ENCODE data around the gene FBF1. TPM values are rescaled to one million over a fixed set of nuclear protein-coding genes. Genes with fewer than 3 reads are reported as not detected.

FBF1 gene
- total RNA-seq, 1 experiment from 2014 or later, result 33.6 TPM

GRCh38 chr17:75901727-75902126 is 39.1 kb downstream of the FBF1 start:
- no peaks in the 10 kb centered on the region for H3K27me3 Mint-ChIP-seq (ENCODE audit: unreplicated experiment)
- intact Hi-C loops (cut with micrococcal nuclease; ENCODE audit: unreplicated experiment), result no loop called here
- BruUV-seq (replicated peaks), result no TSS peak
- no peaks in the 10 kb centered on the region for H3K4me1 Mint-ChIP-seq (ENCODE audit: low read depth, unreplicated experiment)
- H3K9me3 Mint-ChIP-seq (ENCODE audit: low read depth, unreplicated experiment), result no peaks in the 10 kb centered on the region
- DNase-seq, result no peak
- H3K4me3 Mint-ChIP-seq (ENCODE audit: low read depth, unreplicated experiment), result no peak overlapping the region
- no peak for TF ChIP-seq CTCF (IDR thresholded peaks at IDR 0.05; ENCODE audit: unreplicated experiment)
- H3K36me3 Mint-ChIP-seq (ENCODE audit: insufficient read depth, unreplicated experiment), result peaks cover 45% of the 10 kb centered on the region
- CTCF ChIA-PET, result interaction anchor here (0.6 kb wide), 1 partner anchor 16 kb away, joined by 7 read pairs; no protein-coding TSS in a partner anchor
- H3K27ac Mint-ChIP-seq (ENCODE audit: unreplicated experiment), result no peak overlapping the region

- no peaks in the 10 kb centered on the region for H3K9me3 Mint-ChIP-seq (ENCODE audit: low read depth, unreplicated experiment)
- BruUV-seq (replicated peaks), result no TSS peak
- no peak overlapping the region for H3K27ac Mint-ChIP-seq (ENCODE audit: unreplicated experiment)
- H3K4me3 Mint-ChIP-seq (ENCODE audit: low read depth, unreplicated experiment), result no peak overlapping the region
- no peak for TF ChIP-seq CTCF (IDR thresholded peaks at IDR 0.05; ENCODE audit: unreplicated experiment)
- H3K36me3 Mint-ChIP-seq (ENCODE audit: insufficient read depth, unreplicated experiment), result peaks cover 52% of the 10 kb centered on the region
- H3K27me3 Mint-ChIP-seq (ENCODE audit: unreplicated experiment), result no peaks in the 10 kb centered on the region
- no peaks in the 10 kb centered on the region for H3K4me1 Mint-ChIP-seq (ENCODE audit: low read depth, unreplicated experiment)
- no peak for DNase-seq
- intact Hi-C loops (cut with micrococcal nuclease; ENCODE audit: unreplicated experiment), result no loop called here
- CTCF ChIA-PET, result interaction anchor here (0.6 kb wide), 1 partner anchor 15 kb away, joined by 7 read pairs; no protein-coding TSS in a partner anchor
Measured at GRCh38 chr17:75900691-75901533, 39.9 kb downstream of the FBF1 start.

GRCh38 chr17:75899767-75900468 is 40.9 kb downstream of the FBF1 start:
- intact Hi-C loops (cut with micrococcal nuclease; ENCODE audit: unreplicated experiment), result no loop called here
- no peaks in the 10 kb centered on the region for H3K9me3 Mint-ChIP-seq (ENCODE audit: low read depth, unreplicated experiment)
- CTCF ChIA-PET, result interaction anchor here (1.0 kb wide), 1 partner anchor 45 kb away, joined by 4 read pairs; the partner anchor contains the start of gene WBP2
- H3K36me3 Mint-ChIP-seq (ENCODE audit: insufficient read depth, unreplicated experiment), result peaks cover 55% of the 10 kb centered on the region
- no peak for DNase-seq
- no TSS peak for BruUV-seq (replicated peaks)
- H3K27ac Mint-ChIP-seq (ENCODE audit: unreplicated experiment), result no peak overlapping the region
- no peak overlapping the region for H3K4me3 Mint-ChIP-seq (ENCODE audit: low read depth, unreplicated experiment)
- peaks cover 10% of the 10 kb centered on the region for H3K4me1 Mint-ChIP-seq (ENCODE audit: low read depth, unreplicated experiment)
- no peak for TF ChIP-seq CTCF (IDR thresholded peaks at IDR 0.05; ENCODE audit: unreplicated experiment)
- no peaks in the 10 kb centered on the region for H3K27me3 Mint-ChIP-seq (ENCODE audit: unreplicated experiment)

DNA sequence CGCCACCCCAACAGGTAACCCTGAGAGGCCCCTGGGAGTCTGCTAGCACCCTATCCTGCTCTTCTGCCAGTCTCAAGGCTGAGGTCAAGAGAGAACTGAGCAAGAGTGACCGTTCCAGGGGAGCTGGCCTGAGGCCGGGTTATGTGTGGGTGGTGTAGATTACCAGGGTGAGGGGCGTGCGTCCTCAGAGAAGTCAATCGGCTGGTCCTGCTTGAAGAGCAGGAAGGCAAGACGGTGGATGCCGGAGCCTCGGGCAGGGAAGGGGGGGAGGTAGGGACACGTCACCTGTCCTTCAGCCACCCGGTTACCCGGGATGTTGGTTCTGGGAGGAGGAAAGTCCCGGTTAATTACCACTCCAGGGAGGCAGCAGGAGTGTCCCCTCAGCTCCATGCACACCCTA is 41.5 kb downstream of the FBF1 start:
- H3K27ac Mint-ChIP-seq (ENCODE audit: unreplicated experiment), result no peak overlapping the region
- H3K9me3 Mint-ChIP-seq (ENCODE audit: low read depth, unreplicated experiment), result no peaks in the 10 kb centered on the region
- no peak overlapping the region for H3K4me3 Mint-ChIP-seq (ENCODE audit: low read depth, unreplicated experiment)
- CTCF ChIA-PET, result interaction anchor here (0.6 to 1.0 kb wide), 3 partner anchors 44 to 127 kb away, joined by 3 to 4 read pairs (median 3); partner anchors contain the start of gene WBP2
- H3K36me3 Mint-ChIP-seq (ENCODE audit: insufficient read depth, unreplicated experiment), result peaks cover 49% of the 10 kb centered on the region
- intact Hi-C loops (cut with micrococcal nuclease; ENCODE audit: unreplicated experiment), result no loop called here
- no peaks in the 10 kb centered on the region for H3K27me3 Mint-ChIP-seq (ENCODE audit: unreplicated experiment)
- no TSS peak for BruUV-seq (replicated peaks)
- H3K4me1 Mint-ChIP-seq (ENCODE audit: low read depth, unreplicated experiment), result peaks cover 12% of the 10 kb centered on the region
- TF ChIP-seq CTCF (IDR thresholded peaks at IDR 0.05; ENCODE audit: unreplicated experiment), result no peak
- no peak for DNase-seq

All from Calu3 (cell line).